Measurements from ENCODE around the gene ZNF830. TPM values are rescaled to one million over a fixed set of nuclear protein-coding genes. Genes with fewer than 3 reads are reported as not detected.

The ZNF830 gene
- 11.6 and 13.0 TPM in 2 replicates for total RNA-seq

GRCh38 chr17:34961093-34961911 lies at the start of gene ZNF830, which contains the start of gene CCT6B:
TSS of gene ZNF830 (plus strand) at chr17:34961540. CDS start at chr17:34961567, 27 bp downstream.
TSS of gene CCT6B (minus strand) at chr17:34961460. CDS start at chr17:34961393, 67 bp downstream.
- peak; percentile 96 for DNase-seq (ENCODE audit: low read depth)
- H3K4me3 ChIP-seq (ENCODE audit: low read depth, low read length) = peak within 1 kb of the TSS; percentile 96
- no peak for TF ChIP-seq CTCF (IDR thresholded peaks at IDR 0.05; ENCODE audit: insufficient read depth, low read depth, low read length)

- no peak for DNase-seq (ENCODE audit: low read depth)
- no peak for TF ChIP-seq CTCF (IDR thresholded peaks at IDR 0.05; ENCODE audit: insufficient read depth, low read depth, low read length)
- H3K4me3 ChIP-seq (ENCODE audit: low read depth, low read length) = no peak overlapping the region
These were observed 48.3 kb upstream of the ZNF830 start for GRCh38 chr17:34913001-34913400.

GRCh38 chr17:34916120-34916519 lies 45.2 kb upstream of the ZNF830 start:
- DNase-seq (ENCODE audit: low read depth) = no peak
- TF ChIP-seq CTCF (IDR thresholded peaks at IDR 0.05; ENCODE audit: insufficient read depth, low read depth, low read length) = no peak

GRCh38 chr17:34917381-34917780 lies 44.0 kb upstream of the ZNF830 start:
- H3K4me3 ChIP-seq (ENCODE audit: low read depth, low read length) = no peak overlapping the region
- no peak for DNase-seq (ENCODE audit: low read depth)
- no peak for TF ChIP-seq CTCF (IDR thresholded peaks at IDR 0.05; ENCODE audit: insufficient read depth, low read depth, low read length)

More at GRCh38 chr17:34916120-34916519, 45.2 kb upstream of the ZNF830 start:
- no peak overlapping the region for H3K4me3 ChIP-seq (ENCODE audit: low read depth, low read length)

- no peak for TF ChIP-seq CTCF (IDR thresholded peaks at IDR 0.05; ENCODE audit: insufficient read depth, low read depth, low read length)
- no peak for DNase-seq (ENCODE audit: low read depth)
These were observed 40.7 kb upstream of the ZNF830 start for GRCh38 chr17:34920676-34921075.

GRCh38 chr17:34926661-34927060 lies 34.7 kb upstream of the ZNF830 start:
- TF ChIP-seq CTCF (IDR thresholded peaks at IDR 0.05; ENCODE audit: insufficient read depth, low read depth, low read length) = no peak
- no peak overlapping the region for H3K4me3 ChIP-seq (ENCODE audit: low read depth, low read length)
- DNase-seq (ENCODE audit: low read depth) = no peak

More at GRCh38 chr17:34920676-34921075, 40.7 kb upstream of the ZNF830 start:
- H3K4me3 ChIP-seq (ENCODE audit: low read depth, low read length) = no peak overlapping the region

Measured in fibroblast of villous mesenchyme (primary cell).